HEK293 (cell line): ENCODE results near the gene CLDN6.

ENCODE experiments used
- CTCF ChIA-PET: fragments of 350-600 bp; formaldehyde crosslinking; extraction: SDS; loops from one replicate; lab custom pipeline; 2021; ENCODE audit warnings: antibody characterized with exemption; lab: Yijun Ruan, JAX
- POLR2A ChIA-PET: fragments of 300-600 bp; formaldehyde crosslinking; extraction: SDS; loops from one replicate; lab custom pipeline; 2020; ENCODE audit warnings: antibody characterized with exemption, inconsistent platforms; lab: Yijun Ruan, JAX
- H3K27ac ChIP-seq: fragments of 200-500 bp; sonication (Bioruptor generic); 2 replicates; pipeline ENCODE4 v1.5.1; 2014; ENCODE audit warnings: low read depth, low read length, control low read depth, inconsistent platforms; ENCODE audit errors: extremely low read depth
- H3K36me3 ChIP-seq, 2 experiments: fragments of 200-500 bp in 1 of 2; sonication (Bioruptor generic) in 1 of 2; 1 replicate in 1 of 2; 2 replicates in 1 of 2; pipeline ENCODE4 v1.5.1; 2014 to 2017; ENCODE audit warnings: inconsistent platforms in 2 of 2, low read length in 2 of 2; ENCODE audit not compliant: control insufficient read depth in 2 of 2, insufficient read depth in 1 of 2
- H3K4me1 ChIP-seq: fragments of 200-500 bp; sonication (Bioruptor generic); 2 replicates; pipeline ENCODE4 v1.5.1; 2014; ENCODE audit warnings: mild to moderate bottlenecking, low read length, inconsistent platforms; ENCODE audit not compliant: control insufficient read depth, insufficient read depth
- H3K4me3 ChIP-seq: 2 replicates; pipeline ENCODE4 v1.5.1; 2011; ENCODE audit warnings: low read depth, mild to moderate bottlenecking, control low read depth, low read length, moderate library complexity
- H3K9me3 ChIP-seq: fragments of 200-500 bp; sonication (Bioruptor generic); 2 replicates; pipeline ENCODE4 v1.5.1; 2014; ENCODE audit warnings: low read depth, low read length, inconsistent platforms; ENCODE audit not compliant: control insufficient read depth, insufficient read depth
- BCL11B ChIP-seq: fragments of 450-650 bp; formaldehyde crosslinking; IDR thresholded peaks from 2 replicates; pipeline ENCODE4 v1.5.1; 2016; ENCODE audit warnings: low read depth, missing biosample characterization, missing genetic modification characterization
- KLF8 ChIP-seq: fragments of 450-650 bp; formaldehyde crosslinking; IDR thresholded peaks from 2 replicates; pipeline ENCODE4 v1.5.1; 2016; ENCODE audit warnings: missing biosample characterization, missing genetic modification characterization
- MYNN ChIP-seq: fragments of 450-650 bp; formaldehyde crosslinking; IDR thresholded peaks from 2 replicates; pipeline ENCODE4 v1.5.1; 2016; ENCODE audit warnings: missing biosample characterization, missing genetic modification characterization, borderline replicate concordance
- OSR2 ChIP-seq: fragments of 450-650 bp; formaldehyde crosslinking; IDR thresholded peaks from 2 replicates; pipeline ENCODE4 v1.5.1; 2016; ENCODE audit warnings: missing biosample characterization, missing genetic modification characterization
- REPIN1 ChIP-seq: fragments of 450-650 bp; formaldehyde crosslinking; IDR thresholded peaks from 2 replicates; pipeline ENCODE4 v1.5.1; 2017; ENCODE audit warnings: missing biosample characterization, missing genetic modification characterization, low read depth
- SCRT1 ChIP-seq: fragments of 450-650 bp; formaldehyde crosslinking; IDR thresholded peaks from 2 replicates; pipeline ENCODE4 v1.5.1; 2016; ENCODE audit warnings: missing biosample characterization, missing genetic modification characterization, borderline replicate concordance
- ZBTB26 ChIP-seq: fragments of 450-650 bp; formaldehyde crosslinking; optimal IDR thresholded peaks from 2 replicates; pipeline ENCODE3; 2016; ENCODE audit warnings: missing biosample characterization, mild to moderate bottlenecking, missing genetic modification characterization
- ZBTB48 ChIP-seq: fragments of 450-650 bp; formaldehyde crosslinking; IDR thresholded peaks from 2 replicates; pipeline ENCODE4 v1.5.1; 2016; ENCODE audit warnings: missing biosample characterization, missing genetic modification characterization
- ZEB2 ChIP-seq: fragments of 450-650 bp; formaldehyde crosslinking; IDR thresholded peaks from 2 replicates; pipeline ENCODE4 v1.5.1; 2016; ENCODE audit warnings: missing biosample characterization, missing genetic modification characterization
- ZNF133 ChIP-seq: fragments of 450-650 bp; formaldehyde crosslinking; IDR thresholded peaks from 2 replicates; pipeline ENCODE4 v1.5.1; 2016; ENCODE audit warnings: missing biosample characterization, missing genetic modification characterization
- ZNF18 ChIP-seq: fragments of 450-650 bp; formaldehyde crosslinking; IDR thresholded peaks from 2 replicates; pipeline ENCODE4 v1.5.1; 2016; ENCODE audit warnings: missing biosample characterization, missing genetic modification characterization
- ZNF211 ChIP-seq: fragments of 450-650 bp; formaldehyde crosslinking; IDR thresholded peaks from 2 replicates; pipeline ENCODE4 v1.5.1; 2016; ENCODE audit warnings: low read depth, missing biosample characterization, missing genetic modification characterization
- ZNF561 ChIP-seq: fragments of 450-650 bp; IDR thresholded peaks from 2 replicates; pipeline ENCODE4 v1.5.1; 2018; ENCODE audit warnings: missing biosample characterization, missing genetic modification characterization, borderline replicate concordance
- ZNF580 ChIP-seq: fragments of 450-650 bp; formaldehyde crosslinking; IDR thresholded peaks from 2 replicates; pipeline ENCODE4 v1.5.1; 2016; ENCODE audit warnings: missing biosample characterization, missing genetic modification characterization
- ZNF621 ChIP-seq: fragments of 450-650 bp; formaldehyde crosslinking; IDR thresholded peaks from 2 replicates; pipeline ENCODE4 v1.5.1; 2017; ENCODE audit warnings: missing biosample characterization, missing genetic modification characterization
- ZNF747 ChIP-seq: fragments of 450-650 bp; formaldehyde crosslinking; IDR thresholded peaks from 2 replicates; pipeline ENCODE4 v1.5.1; 2016; ENCODE audit warnings: missing biosample characterization, missing genetic modification characterization

The CLDN6 gene

GRCh38 chr16:2967211-2967631, 50.8 kb downstream of the CLDN6 start:
- peaks cover 8% of the 10 kb centered on the region for H3K4me1 ChIP-seq
- peaks cover 0 to 17% of the 10 kb centered on the region in 2 experiments; a peak in 1 of 3 replicates for H3K36me3 ChIP-seq
- ChIA-PET CTCF (interaction anchor here (0.7 kb wide), 1 partner anchor 39 kb away, joined by 3 read pairs; no protein-coding TSS in a partner anchor), POLR2A (no interaction called here)
- no peak for TF ChIP-seq ZNF580 (tag by site-specific recombination)
- TF ChIP-seq OSR2 (tag by site-specific recombination), result no peak
- TF ChIP-seq ZEB2 (tag by site-specific recombination), result no peak
- TF ChIP-seq ZBTB48 (tag by site-specific recombination), result no peak
- TF ChIP-seq MYNN (tag by site-specific recombination), result no peak
- no peak for TF ChIP-seq REPIN1
- H3K27ac ChIP-seq, result no peak overlapping the region
- H3K4me3 ChIP-seq, result no peak overlapping the region
- no peaks in the 10 kb centered on the region for H3K9me3 ChIP-seq

GRCh38 chr16:2966808-2967191, 51.2 kb downstream of the CLDN6 start:
- ChIA-PET CTCF (no interaction called here), POLR2A (no interaction called here)
- H3K36me3 ChIP-seq, result peaks cover 0 to 13% of the 10 kb centered on the region in 2 experiments; a peak in 1 of 3 replicates
- H3K9me3 ChIP-seq, result no peaks in the 10 kb centered on the region
- no peak overlapping the region for H3K27ac ChIP-seq
- TF ChIP-seq KLF8 (tag by site-specific recombination) (peak; percentile 63; the same call in 1 of the 2 replicates), ZNF18 (no peak)
- peaks cover 8% of the 10 kb centered on the region for H3K4me1 ChIP-seq
- no peak overlapping the region for H3K4me3 ChIP-seq

GRCh38 chr16:2966043-2966807, 51.8 kb downstream of the CLDN6 start:
- H3K4me3 ChIP-seq, result no peak overlapping the region
- peaks cover 8% of the 10 kb centered on the region for H3K4me1 ChIP-seq
- H3K27ac ChIP-seq, result no peak overlapping the region
- H3K36me3 ChIP-seq, result peaks cover 0 to 7% of the 10 kb centered on the region in 2 experiments; a peak in 1 of 3 replicates
- H3K9me3 ChIP-seq, result no peaks in the 10 kb centered on the region
- TF ChIP-seq ZNF621 (no peak), SCRT1 (tag by site-specific recombination) (no peak), ZNF211 (tag by site-specific recombination) (no peak), ZNF747 (tag by site-specific recombination) (no peak), ZBTB26 (tag by site-specific recombination) (no peak), ZNF133 (no peak), ZNF561 (no peak), BCL11B (tag by site-specific recombination) (0 out of 2 replicates have a peak, but pooled peaks have one; percentile 22)
- ChIA-PET CTCF (interaction anchor here (0.8 kb wide), 1 partner anchor 24 kb away, joined by 3 read pairs; no protein-coding TSS in a partner anchor), POLR2A (no interaction called here)
